Loucy (cell line): ENCODE measurements around the gene CTSL.

Experiments used
- H2AFZ ChIP-seq: fragments of 200-600 bp; sonication (generic); 2 replicates; pipeline ENCODE4 v1.6.0; 2016; ENCODE audit warnings: antibody characterized with exemption, mild to moderate bottlenecking, low read length, moderate library complexity
- H3F3A ChIP-seq: fragments of 200-600 bp; 2 replicates; pipeline ENCODE4 v1.6.0; 2016; ENCODE audit warnings: antibody characterized with exemption, low read depth, mild to moderate bottlenecking
- H3K27me3 ChIP-seq: fragments of 200-600 bp; sonication (generic); 2 replicates; pipeline ENCODE4 v1.6.1; 2014; ENCODE audit warnings: low read length, mild to moderate bottlenecking; ENCODE audit not compliant: insufficient read depth, poor library complexity, severe bottlenecking
- H3K36me3 ChIP-seq: fragments of 200-600 bp; sonication (generic); 2 replicates; pipeline ENCODE4 v1.6.1; 2016; ENCODE audit warnings: low read length; ENCODE audit not compliant: insufficient read depth
- H3K4me1 ChIP-seq: fragments of 200-600 bp; sonication (generic); 2 replicates; pipeline ENCODE4 v1.5.1; 2014; ENCODE audit warnings: low read length, mild to moderate bottlenecking; ENCODE audit not compliant: insufficient read depth, poor library complexity, severe bottlenecking
- H3K4me2 ChIP-seq: fragments of 200-600 bp; sonication (generic); 2 replicates; pipeline ENCODE4 v1.6.0; 2014; ENCODE audit warnings: antibody characterized with exemption, low read length, low read depth, mild to moderate bottlenecking; ENCODE audit not compliant: poor library complexity, severe bottlenecking
- H3K4me3 ChIP-seq: fragments of 200-600 bp; sonication (generic); 2 replicates; pipeline ENCODE4 v1.5.1; 2014; ENCODE audit warnings: low read length, mild to moderate bottlenecking, mixed read lengths; ENCODE audit not compliant: poor library complexity, severe bottlenecking
- H3K79me2 ChIP-seq: fragments of 200-600 bp; sonication (generic); 2 replicates; pipeline ENCODE4 v1.6.1; 2014; ENCODE audit warnings: low read length; ENCODE audit not compliant: insufficient read depth
- H3K9ac ChIP-seq: fragments of 200-600 bp; sonication (generic); 2 replicates; pipeline ENCODE4 v1.6.0; 2014; ENCODE audit warnings: mild to moderate bottlenecking, low read depth, low read length, moderate library complexity; ENCODE audit not compliant: poor library complexity, severe bottlenecking
- H3K9me2 ChIP-seq: fragments of 200-600 bp; sonication (generic); replicated peaks from 2 replicates; pipeline ENCODE4 v1.6.1; 2016; ENCODE audit warnings: low read depth, low read length, mixed read lengths
- H3K9me3 ChIP-seq: fragments of 200-600 bp; sonication (generic); 2 replicates; pipeline ENCODE4 v1.6.1; 2014; ENCODE audit warnings: mild to moderate bottlenecking, antibody characterized with exemption, low read length, low read depth; ENCODE audit not compliant: insufficient read depth
- H4K20me1 ChIP-seq: fragments of 200-600 bp; sonication (generic); 2 replicates; pipeline ENCODE4 v1.6.0; 2014; ENCODE audit warnings: antibody characterized with exemption, low read length, mild to moderate bottlenecking; ENCODE audit not compliant: insufficient read depth, poor library complexity, severe bottlenecking
- EZH2phosphoT487 ChIP-seq: fragments of 200-600 bp; IDR thresholded peaks from 2 replicates; pipeline ENCODE4 v1.6.1; 2018; ENCODE audit warnings: antibody characterized with exemption, mild to moderate bottlenecking, moderate library complexity, borderline replicate concordance

The CTSL gene

GRCh38 chr9:87778996-87779395 is 53.1 kb downstream of the CTSL start:
- Histone ChIP-seq H3K4me2 (no peak overlapping the region), H3K36me3 (no peaks in the 10 kb centered on the region)

More at GRCh38 chr9:87778996-87779395, 53.1 kb downstream of the CTSL start:
- H4K20me1 ChIP-seq: no peaks in the 10 kb centered on the region
- H2AFZ ChIP-seq: no peak overlapping the region
- no peak for TF ChIP-seq EZH2phosphoT487
- no peaks in the 10 kb centered on the region for H3K27me3 ChIP-seq
- no peaks in the 10 kb centered on the region for H3K4me1 ChIP-seq
- H3K9ac ChIP-seq: no peak overlapping the region
- no peaks in the 10 kb centered on the region for H3F3A ChIP-seq
- no peaks in the 10 kb centered on the region for H3K79me2 ChIP-seq
- no peaks in the 10 kb centered on the region for H3K9me2 ChIP-seq
- no peak overlapping the region for H3K4me3 ChIP-seq
- H3K9me3 ChIP-seq: no peaks in the 10 kb centered on the region
